K562 (cell line): ENCODE results near the gene ZNF628. TPM values are rescaled to one million over a fixed set of nuclear protein-coding genes. Genes with fewer than 3 reads are reported as not detected.

Experiments used
- ATAC-seq: fragments of 200-7000 bp; cut with Tn5 transposase; 3 replicates; pipeline ENCODE4 v1.9.1; 2020; ENCODE audit warnings: moderate library complexity
- BruUV-seq: library from RNA; stranded (reverse); fragments of 400-500 nt; replicated peaks from 2 replicates; lab custom pipeline; 2021; lab: Mats Ljungman, UMichigan
- CTCF ChIA-PET: fragments of 300-600 bp; formaldehyde crosslinking; extraction: SDS; loops from one replicate; lab custom pipeline; 2021; ENCODE audit warnings: low intra/inter-chr PET ratio; lab: Yijun Ruan, JAX
- POLR2A ChIA-PET: fragments of 300-600, 350-650 bp; sonication (Branson Sonifier 250); formaldehyde crosslinking; extraction: SDS; loops from one replicate; lab custom pipeline; 2021; ENCODE audit warnings: antibody characterized with exemption, inconsistent platforms; lab: Yijun Ruan, JAX
- DNase-seq, 4 experiments: peaks; one replicate each; pipeline versions ENCODE4 v3.0.0 to v3.0.0-alpha.2; 2011 to 2018; ENCODE audit warnings: low spot score in 3 of 4, mixed read lengths in 3 of 4; ENCODE audit errors: extremely low read depth in 1 of 4
- FAIRE-seq: peaks from 2 replicates; lab custom pipeline; 2011; peaks lifted over from hg19 to GRCh38; lab: Jason Lieb, UNC
- H2AFZ ChIP-seq: 2 replicates; pipeline ENCODE4 v1.6.0; 2011; ENCODE audit warnings: low read depth, low read length, control low read depth, inconsistent platforms
- H3K27ac ChIP-seq: fragments of 200-600 bp; 3 replicates; pipeline ENCODE4 v1.8.0; 2011; ENCODE audit warnings: low read depth, mild to moderate bottlenecking, control low read depth, inconsistent platforms, low read length, moderate library complexity, mixed read lengths; ENCODE audit errors: extremely low read depth
- H3K27me3 ChIP-seq, 2 experiments: fragments of 300-600 bp in 1 of 2; 2 replicates in 1 of 2; 3 replicates in 1 of 2; pipeline versions ENCODE4 v1.6.0 to v1.8.0; 2011; ENCODE audit warnings: inconsistent platforms in 2 of 2, low read length in 2 of 2, mild to moderate bottlenecking in 1 of 2, mixed read lengths in 1 of 2, moderate library complexity in 1 of 2; ENCODE audit not compliant: control insufficient read depth in 2 of 2, insufficient read depth in 2 of 2
- H3K36me3 ChIP-seq: fragments of 300-600 bp; 3 replicates; pipeline ENCODE4 v1.8.0; 2011; ENCODE audit warnings: mild to moderate bottlenecking, low read length, inconsistent platforms; ENCODE audit not compliant: control insufficient read depth, insufficient read depth
- H3K4me1 ChIP-seq, 2 experiments: fragments of 200-600 bp in 1 of 2; replicated peaks in 1 of 2; 2 replicates in 1 of 2; 3 replicates in 1 of 2; pipeline versions ENCODE4 v1.5.1 to v1.8.0; 2011; ENCODE audit warnings: inconsistent platforms in 2 of 2, low read length in 2 of 2, mild to moderate bottlenecking in 1 of 2, mixed read lengths in 1 of 2, moderate library complexity in 1 of 2; ENCODE audit not compliant: control insufficient read depth in 2 of 2, insufficient read depth in 2 of 2
- H3K4me2 ChIP-seq: 2 replicates; pipeline ENCODE4 v1.6.1; 2011; ENCODE audit warnings: low read length, control low read depth, inconsistent platforms, mixed read lengths; ENCODE audit not compliant: insufficient read depth
- H3K4me3 ChIP-seq: fragments of 200-600 bp; sonication (generic), shearing (Covaris generic); 2 replicates; pipeline ENCODE4 v1.5.1; 2016; ENCODE audit warnings: control low read depth, inconsistent platforms
- H3K79me2 ChIP-seq: fragments of 200-600 bp; 3 replicates; pipeline ENCODE4 v1.8.0; 2011; ENCODE audit warnings: low read length, inconsistent platforms; ENCODE audit not compliant: control insufficient read depth, insufficient read depth
- H3K9ac ChIP-seq, 2 experiments: 2 replicates each; pipeline versions ENCODE4 v1.6.0 to v1.6.1; 2011; ENCODE audit warnings: low read depth in 2 of 2, low read length in 2 of 2, control low read depth in 1 of 2, inconsistent platforms in 1 of 2, mild to moderate bottlenecking in 1 of 2, mixed read lengths in 1 of 2; ENCODE audit not compliant: insufficient read depth in 1 of 2
- H3K9me1 ChIP-seq: one replicate; pipeline ENCODE4 v1.6.0; 2011; ENCODE audit warnings: inconsistent platforms, mild to moderate bottlenecking, low read length, moderate library complexity; ENCODE audit not compliant: control insufficient read depth, insufficient read depth
- H3K9me3 ChIP-seq: replicated peaks from 2 replicates; pipeline ENCODE4 v1.5.1; 2011; ENCODE audit warnings: low read depth, low read length, inconsistent platforms; ENCODE audit not compliant: control insufficient read depth, insufficient read depth
- H4K20me1 ChIP-seq: replicated peaks from 2 replicates; pipeline ENCODE4 v1.6.1; 2011; ENCODE audit warnings: low read length, inconsistent platforms, mixed read lengths; ENCODE audit not compliant: control insufficient read depth, insufficient read depth
- GABPA ChIP-seq: fragments of 200-800 bp; sonication (Bioruptor generic); conservative IDR thresholded peaks from 2 replicates; pipeline ENCODE4 v1.6.1; 2016; ENCODE audit warnings: low read depth, missing genetic modification characterization, missing compliant biosample characterization
- KDM4B ChIP-seq, 2 experiments: fragments of 450-650 bp in 1 of 2; sonication (generic) in 1 of 2; IDR thresholded peaks; 2 replicates each; pipeline ENCODE4 v1.6.1; 2016 to 2017; ENCODE audit warnings: borderline replicate concordance in 2 of 2, antibody characterized with exemption in 1 of 2, low read depth in 1 of 2, mild to moderate bottlenecking in 1 of 2
- LEF1 ChIP-seq: fragments of 450-650 bp; IDR thresholded peaks from 2 replicates; pipeline ENCODE4 v1.6.1; 2016; ENCODE audit warnings: mild to moderate bottlenecking
- MYNN ChIP-seq, 2 experiments: sonication (generic); formaldehyde crosslinking in 1 of 2; IDR thresholded peaks; 2 replicates each; pipeline versions ENCODE4 v1.5.0 to v1.6.1; 2016 to 2020; ENCODE audit warnings: antibody characterized with exemption in 1 of 2, missing genetic modification reagents in 1 of 2
- ZNF431 ChIP-seq: sonication (generic); formaldehyde crosslinking; IDR thresholded peaks from 2 replicates; pipeline ENCODE4 v1.8.0; 2022; ENCODE audit warnings: mild to moderate bottlenecking, missing genetic modification reagents
- WGBS: fragments of 100-300 bp; shearing (Covaris generic); methylation state at CpG from one replicate; pipeline ENCODE4 v1.1.6; 2016; ENCODE audit warnings: low coverage, mixed read lengths; ENCODE audit not compliant: insufficient coverage; ENCODE audit errors: missing lambda C conversion rate; 5-methylcytosine and 5-hydroxymethylcytosine counted together
- in situ Hi-C: fragments of 300-500 bp; cut with MboI; formaldehyde crosslinking; loops from 4 replicates; pipeline ENCODE4 v1.15.0; 2018; ENCODE audit warnings: inconsistent platforms, mixed read lengths
- intact Hi-C: fragments of 100-400 bp; cut with micrococcal nuclease; formaldehyde crosslinking; loops from 2 replicates; pipeline ENCODE4 v1.14.2; 2022
- polyA plus RNA-seq, 8 experiments: library from polyadenylated mRNA; depleted of rRNA in 4 of 8; stranded (reverse) in 5 of 8; unstranded in 3 of 8; fragments of >200 nt; fragmentation: Nextera tagmentation in 2 of 8; fragmentation: Illumina TruSeq in 1 of 8; extraction: Ambion mirVana in 2 of 8; extraction: Trizol in 1 of 8; gene quantifications; 2 replicates each; pipeline versions ENCODE4 v1.2.1 to v1.2.3, GENCODE V29; 2011 to 2014; ENCODE audit warnings: inconsistent platforms in 1 of 8, missing spikeins in 1 of 8
- total RNA-seq, 7 experiments: library from RNA; depleted of rRNA in 6 of 7; stranded (reverse); fragments of >200 nt in 6 of 7; fragmentation: Illumina TruSeq in 2 of 7; extraction: Trizol in 2 of 7; gene quantifications; 2 replicates each; pipeline versions ENCODE4 v1.2.1 to v1.2.3, GENCODE V29; 2011 to 2021; ENCODE audit warnings: low replicate concordance in 1 of 7
- TF ChIP-seq, protein P1 (sequence below): sonication (generic); formaldehyde crosslinking; IDR thresholded peaks from 2 replicates; pipeline ENCODE4 v1.8.0; 2022; ENCODE audit warnings: mild to moderate bottlenecking, missing genetic modification reagents
- TF ChIP-seq, protein P2 (sequence below): fragments of 250-450 bp; sonication (Bioruptor Pico); IDR thresholded peaks from 2 replicates; pipeline ENCODE4 v1.4.0; 2020
- TF ChIP-seq, protein P3 (sequence below), 2 experiments: IDR thresholded peaks; 2 replicates each; pipeline ENCODE4 v1.6.1; 2011; ENCODE audit warnings: borderline replicate concordance in 1 of 2, control low read depth in 1 of 2, low read depth in 1 of 2, low read length in 1 of 2, mild to moderate bottlenecking in 1 of 2, mixed read lengths in 1 of 2, moderate library complexity in 1 of 2; ENCODE audit not compliant: insufficient read depth in 1 of 2, insufficient read length in 1 of 2, poor library complexity in 1 of 2, severe bottlenecking in 1 of 2; ENCODE audit errors: extremely low read depth in 1 of 2
- TF ChIP-seq, protein P4 (sequence below): sonication (generic); formaldehyde crosslinking; IDR thresholded peaks from 2 replicates; pipeline ENCODE4 v1.9.0; 2022; ENCODE audit warnings: mild to moderate bottlenecking, missing genetic modification reagents

Gene ZNF628
- total and polyA plus RNA-seq, 9 of the 15 experiments (the other 6 are each of a cell fraction or from before 2014, with no cell fraction given): 0.13 to 13.6 (median 2.2) TPM; not detected in 3

DNA sequence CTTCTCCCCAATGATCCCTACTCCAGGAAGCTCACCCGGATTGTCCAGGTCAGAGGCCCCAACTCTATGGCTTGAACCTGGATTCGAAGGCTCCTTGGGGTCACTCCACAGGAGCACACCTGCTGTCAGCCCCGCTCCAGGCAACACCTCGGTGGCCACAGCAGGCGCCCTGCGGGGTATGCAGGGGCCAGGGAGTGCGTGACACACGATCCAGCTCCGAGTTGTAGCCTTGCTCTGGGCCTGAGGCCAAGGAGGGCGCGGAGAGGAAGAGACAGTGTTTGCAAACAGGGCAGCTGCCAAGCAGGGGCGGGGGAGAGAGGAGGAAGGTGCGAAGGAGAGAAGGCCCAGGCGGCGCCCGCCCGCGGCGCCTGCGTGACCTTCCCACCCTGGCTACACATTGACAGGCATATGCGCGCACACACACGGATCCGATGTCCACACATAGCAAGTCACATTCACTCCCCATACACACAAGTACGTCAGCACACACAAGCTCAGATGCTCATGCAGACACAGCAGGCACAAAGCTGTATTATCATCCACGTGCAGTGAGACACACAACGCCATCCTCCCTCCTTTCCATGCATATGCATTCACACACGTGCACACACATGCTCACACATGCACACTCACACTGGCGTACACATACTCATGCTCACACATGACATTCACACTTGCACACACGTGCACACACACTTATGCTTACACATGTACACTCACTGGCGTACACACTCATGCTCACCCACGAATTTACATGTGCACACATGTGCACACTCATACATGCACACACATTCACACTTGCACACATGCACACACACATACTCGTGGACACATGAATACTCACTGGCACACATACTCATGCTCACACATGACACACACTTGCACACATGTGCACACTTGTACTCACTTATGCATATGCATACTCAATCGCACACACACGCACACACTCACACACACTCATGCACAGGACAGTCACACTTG, 50.1 kb downstream of the ZNF628 start:
- intact Hi-C loops: no loop called here
- no peaks in the 10 kb centered on the region for H3K79me2 ChIP-seq
- H2AFZ ChIP-seq: no peak overlapping the region
- H3K4me3 ChIP-seq: no peak overlapping the region
- no peaks in the 10 kb centered on the region; a peak in 2 of 5 replicates for H3K27me3 ChIP-seq
- POLR2A ChIA-PET: interaction anchor here (1.0 kb wide), 1 partner anchor 37 kb away, joined by 3 read pairs; no protein-coding TSS in a partner anchor
- DNase-seq: no peak
- H4K20me1 ChIP-seq: no peaks in the 10 kb centered on the region
- BruUV-seq: no TSS peak
- H3K4me2 ChIP-seq: no peak overlapping the region
- WGBS: 32% methylated on average over 35 of the region's 35 CpGs
- no peak for ATAC-seq
- H3K27ac ChIP-seq: no peak overlapping the region
- no peaks in the 10 kb centered on the region for H3K9me1 ChIP-seq
- CTCF ChIA-PET: no interaction called here
- peaks cover 12% of the 10 kb centered on the region for H3K9me3 ChIP-seq
- H3K36me3 ChIP-seq: no peaks in the 10 kb centered on the region
- FAIRE-seq: no peak
- H3K4me1 ChIP-seq: peaks cover 0 to 34% of the 10 kb centered on the region in 2 experiments; a peak in 3 of 5 replicates
- in situ Hi-C loops: no loop called here
- H3K9ac ChIP-seq: no peak overlapping the region
- TF ChIP-seq, protein P1, sequence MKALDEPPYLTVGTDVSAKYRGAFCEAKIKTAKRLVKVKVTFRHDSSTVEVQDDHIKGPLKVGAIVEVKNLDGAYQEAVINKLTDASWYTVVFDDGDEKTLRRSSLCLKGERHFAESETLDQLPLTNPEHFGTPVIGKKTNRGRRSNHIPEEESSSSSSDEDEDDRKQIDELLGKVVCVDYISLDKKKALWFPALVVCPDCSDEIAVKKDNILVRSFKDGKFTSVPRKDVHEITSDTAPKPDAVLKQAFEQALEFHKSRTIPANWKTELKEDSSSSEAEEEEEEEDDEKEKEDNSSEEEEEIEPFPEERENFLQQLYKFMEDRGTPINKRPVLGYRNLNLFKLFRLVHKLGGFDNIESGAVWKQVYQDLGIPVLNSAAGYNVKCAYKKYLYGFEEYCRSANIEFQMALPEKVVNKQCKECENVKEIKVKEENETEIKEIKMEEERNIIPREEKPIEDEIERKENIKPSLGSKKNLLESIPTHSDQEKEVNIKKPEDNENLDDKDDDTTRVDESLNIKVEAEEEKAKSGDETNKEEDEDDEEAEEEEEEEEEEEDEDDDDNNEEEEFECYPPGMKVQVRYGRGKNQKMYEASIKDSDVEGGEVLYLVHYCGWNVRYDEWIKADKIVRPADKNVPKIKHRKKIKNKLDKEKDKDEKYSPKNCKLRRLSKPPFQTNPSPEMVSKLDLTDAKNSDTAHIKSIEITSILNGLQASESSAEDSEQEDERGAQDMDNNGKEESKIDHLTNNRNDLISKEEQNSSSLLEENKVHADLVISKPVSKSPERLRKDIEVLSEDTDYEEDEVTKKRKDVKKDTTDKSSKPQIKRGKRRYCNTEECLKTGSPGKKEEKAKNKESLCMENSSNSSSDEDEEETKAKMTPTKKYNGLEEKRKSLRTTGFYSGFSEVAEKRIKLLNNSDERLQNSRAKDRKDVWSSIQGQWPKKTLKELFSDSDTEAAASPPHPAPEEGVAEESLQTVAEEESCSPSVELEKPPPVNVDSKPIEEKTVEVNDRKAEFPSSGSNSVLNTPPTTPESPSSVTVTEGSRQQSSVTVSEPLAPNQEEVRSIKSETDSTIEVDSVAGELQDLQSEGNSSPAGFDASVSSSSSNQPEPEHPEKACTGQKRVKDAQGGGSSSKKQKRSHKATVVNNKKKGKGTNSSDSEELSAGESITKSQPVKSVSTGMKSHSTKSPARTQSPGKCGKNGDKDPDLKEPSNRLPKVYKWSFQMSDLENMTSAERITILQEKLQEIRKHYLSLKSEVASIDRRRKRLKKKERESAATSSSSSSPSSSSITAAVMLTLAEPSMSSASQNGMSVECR: 0 out of 2 replicates have a peak, but pooled peaks have one; percentile 38
- TF ChIP-seq ZNF431 (CRISPR knock-in tag) (peak; percentile 56; the same call in 1 of the 2 replicates), MYNN (IDR thresholded peaks at IDR 0.05) (peak; percentile 42), MYNN (CRISPR knock-in tag; IDR thresholded peaks at IDR 0.05) (no peak), LEF1 (no peak), KDM4B (IDR thresholded peaks at IDR 0.05; ENCODE audit: borderline replicate concordance in 2 of 2, low read depth in 1 of 2) (0 out of 4 replicates have a peak, but pooled peaks of 1 of the 2 experiments have one; percentile 19), GABPA (no peak)
- TF ChIP-seq, protein P2, sequence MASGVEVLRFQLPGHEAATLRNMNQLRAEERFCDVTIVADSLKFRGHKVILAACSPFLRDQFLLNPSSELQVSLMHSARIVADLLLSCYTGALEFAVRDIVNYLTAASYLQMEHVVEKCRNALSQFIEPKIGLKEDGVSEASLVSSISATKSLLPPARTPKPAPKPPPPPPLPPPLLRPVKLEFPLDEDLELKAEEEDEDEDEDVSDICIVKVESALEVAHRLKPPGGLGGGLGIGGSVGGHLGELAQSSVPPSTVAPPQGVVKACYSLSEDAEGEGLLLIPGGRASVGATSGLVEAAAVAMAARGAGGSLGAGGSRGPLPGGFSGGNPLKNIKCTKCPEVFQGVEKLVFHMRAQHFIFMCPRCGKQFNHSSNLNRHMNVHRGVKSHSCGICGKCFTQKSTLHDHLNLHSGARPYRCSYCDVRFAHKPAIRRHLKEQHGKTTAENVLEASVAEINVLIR (CRISPR knock-in tag): no peak
- TF ChIP-seq, protein P3, sequence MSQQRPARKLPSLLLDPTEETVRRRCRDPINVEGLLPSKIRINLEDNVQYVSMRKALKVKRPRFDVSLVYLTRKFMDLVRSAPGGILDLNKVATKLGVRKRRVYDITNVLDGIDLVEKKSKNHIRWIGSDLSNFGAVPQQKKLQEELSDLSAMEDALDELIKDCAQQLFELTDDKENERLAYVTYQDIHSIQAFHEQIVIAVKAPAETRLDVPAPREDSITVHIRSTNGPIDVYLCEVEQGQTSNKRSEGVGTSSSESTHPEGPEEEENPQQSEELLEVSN (IDR thresholded peaks at IDR 0.05; ENCODE audit: borderline replicate concordance in 1 of 2, extremely low read depth in 1 of 2, insufficient read depth in 1 of 2, insufficient read length in 1 of 2, low read depth in 1 of 2, low read length in 1 of 2, poor library complexity in 1 of 2, severe bottlenecking in 1 of 2): peak; percentile 72 to 85
- TF ChIP-seq, protein P4, sequence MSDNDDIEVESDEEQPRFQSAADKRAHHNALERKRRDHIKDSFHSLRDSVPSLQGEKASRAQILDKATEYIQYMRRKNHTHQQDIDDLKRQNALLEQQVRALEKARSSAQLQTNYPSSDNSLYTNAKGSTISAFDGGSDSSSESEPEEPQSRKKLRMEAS (CRISPR knock-in tag): peak; percentile 91
